Fibroblast of lung (primary cell): ENCODE measurements around the gene CLEC16A. TPM values are rescaled to one million over a fixed set of nuclear protein-coding genes. Genes with fewer than 3 reads are reported as not detected.

Experiments used
- DNase-seq, 2 donors: peaks; one replicate each; pipeline versions ENCODE4 v3.0.0 to v3.0.0-alpha.2; 2010; ENCODE audit warnings: low read depth in 2 of 2
- H2AFZ ChIP-seq: 2 replicates; pipeline ENCODE4 v1.5.1; 2012; ENCODE audit warnings: low read length, control low read depth, inconsistent platforms
- H3K27ac ChIP-seq: 2 replicates; pipeline ENCODE4 v1.5.1; 2011; ENCODE audit warnings: low read length, control low read depth; ENCODE audit not compliant: insufficient read depth
- H3K27me3 ChIP-seq: 2 replicates; pipeline ENCODE4 v1.5.1; 2011; ENCODE audit warnings: mild to moderate bottlenecking, low read length; ENCODE audit not compliant: control insufficient read depth, insufficient read depth
- H3K36me3 ChIP-seq: 2 replicates; pipeline ENCODE4 v1.5.1; 2011; ENCODE audit warnings: low read length; ENCODE audit not compliant: control insufficient read depth, insufficient read depth
- H3K4me1 ChIP-seq: 2 replicates; pipeline ENCODE4 v1.5.1; 2011; ENCODE audit warnings: low read length; ENCODE audit not compliant: control insufficient read depth, insufficient read depth; ENCODE audit errors: extremely low read depth
- H3K4me2 ChIP-seq: 2 replicates; pipeline ENCODE4 v1.5.1; 2011; ENCODE audit warnings: low read length, control low read depth; ENCODE audit not compliant: insufficient read depth; ENCODE audit errors: extremely low read depth
- H3K4me3 ChIP-seq, 4 experiments: fragments of 200-600 bp in 1 of 4; sonication (generic) in 1 of 4; replicated peaks in 1 of 4; 2 replicates each; pipeline ENCODE4 v1.5.1; 2011 to 2016; ENCODE audit warnings: low read length in 4 of 4, low read depth in 3 of 4, mild to moderate bottlenecking in 3 of 4, control low read depth in 2 of 4, inconsistent platforms in 1 of 4, mixed read lengths in 1 of 4; ENCODE audit not compliant: insufficient read depth in 1 of 4; ENCODE audit errors: control extremely low read depth in 1 of 4
- H3K79me2 ChIP-seq: 2 replicates; pipeline ENCODE4 v1.5.1; 2012; ENCODE audit warnings: mild to moderate bottlenecking, low read length, inconsistent platforms; ENCODE audit not compliant: control insufficient read depth, insufficient read depth
- H3K9ac ChIP-seq: 2 replicates; pipeline ENCODE4 v1.5.1; 2011; ENCODE audit warnings: mild to moderate bottlenecking, low read length, control low read depth; ENCODE audit not compliant: insufficient read depth
- H3K9me3 ChIP-seq: 2 replicates; pipeline ENCODE4 v1.5.1; 2012; ENCODE audit warnings: low read depth, low read length; ENCODE audit not compliant: control insufficient read depth, insufficient read depth
- H4K20me1 ChIP-seq: 2 replicates; pipeline ENCODE4 v1.5.1; 2011; ENCODE audit warnings: low read length; ENCODE audit not compliant: control insufficient read depth, insufficient read depth; ENCODE audit errors: extremely low read depth
- CTCF ChIP-seq, 2 donors: IDR thresholded peaks in 1 of 2; conservative IDR thresholded peaks in 1 of 2; 1 replicate in 1 of 2; 2 replicates in 1 of 2; pipeline ENCODE4 v1.5.1; 2011 to 2012; ENCODE audit warnings: low read length in 2 of 2, control low read depth in 1 of 2, inconsistent platforms in 1 of 2, low read depth in 1 of 2, mild to moderate bottlenecking in 1 of 2
- EZH2 ChIP-seq: IDR thresholded peaks from 2 replicates; pipeline ENCODE4 v1.5.1; 2012; ENCODE audit warnings: low read length, control low read depth, mild to moderate bottlenecking; ENCODE audit errors: missing control alignments
- polyA plus RNA-seq, 2 donors: library from polyadenylated mRNA; depleted of rRNA in 1 of 2; stranded (reverse) in 1 of 2; unstranded in 1 of 2; fragments of >200 nt; gene quantifications; 2 replicates each; pipeline ENCODE4 v1.2.1, GENCODE V29; 2011 to 2012; ENCODE audit warnings: missing spikeins in 1 of 2
- total RNA-seq: library from RNA; depleted of rRNA; stranded (reverse); fragments of >200 nt; gene quantifications from 2 replicates; pipeline ENCODE4 v1.2.1, GENCODE V29; 2014

Gene CLEC16A
- total and polyA plus RNA-seq, 2 donors (not counting 1 experiment from before 2014, with no cell fraction given), result 9.1 to 22.0 TPM

GRCh38 chr16:11089504-11090124 lies 145.2 kb downstream of the CLEC16A start:
- no peak overlapping the region for H3K4me3 ChIP-seq
- DNase-seq, result peak; percentile 62 to 100
- no peaks in the 10 kb centered on the region for H3K9me3 ChIP-seq
- peak overlapping the region; percentile 28 for H3K9ac ChIP-seq
- peaks cover 52% of the 10 kb centered on the region for H3K4me1 ChIP-seq
- no peaks in the 10 kb centered on the region for H4K20me1 ChIP-seq
- H3K79me2 ChIP-seq, result no peaks in the 10 kb centered on the region
- TF ChIP-seq CTCF (conservative IDR thresholded peaks at IDR 0.05 in 1 of 2, IDR thresholded peaks at IDR 0.05 in 1 of 2; ENCODE audit: low read depth in 1 of 2, low read length in 2 of 2), result no peak
- no peak for TF ChIP-seq EZH2
- H3K36me3 ChIP-seq, result no peaks in the 10 kb centered on the region
- H3K4me2 ChIP-seq, result peak overlapping the region; percentile 55
- no peak overlapping the region for H2AFZ ChIP-seq
- H3K27ac ChIP-seq, result peak overlapping the region; percentile 88
- no peaks in the 10 kb centered on the region for H3K27me3 ChIP-seq

- H3K4me1 ChIP-seq, result peaks cover 50% of the 10 kb centered on the region
- no peaks in the 10 kb centered on the region for H3K9me3 ChIP-seq
- H2AFZ ChIP-seq, result no peak overlapping the region
- H3K27me3 ChIP-seq, result no peaks in the 10 kb centered on the region
- peak overlapping the region; percentile 55 for H3K4me2 ChIP-seq
- no peaks in the 10 kb centered on the region for H3K36me3 ChIP-seq
- no peaks in the 10 kb centered on the region for H4K20me1 ChIP-seq
- no peak overlapping the region for H3K9ac ChIP-seq
- H3K4me3 ChIP-seq, result no peak overlapping the region
- TF ChIP-seq CTCF (conservative IDR thresholded peaks at IDR 0.05 in 1 of 2, IDR thresholded peaks at IDR 0.05 in 1 of 2; ENCODE audit: low read depth in 1 of 2, low read length in 2 of 2) (no peak), EZH2 (no peak)
- no peaks in the 10 kb centered on the region for H3K79me2 ChIP-seq
- DNase-seq, result no peak
- peak overlapping the region; percentile 88 for H3K27ac ChIP-seq
These were observed 145.9 kb downstream of the CLEC16A start for GRCh38 chr16:11090232-11090631.

- TF ChIP-seq CTCF (conservative IDR thresholded peaks at IDR 0.05 in 1 of 2, IDR thresholded peaks at IDR 0.05 in 1 of 2; ENCODE audit: low read depth in 1 of 2, low read length in 2 of 2), result no peak
- no peak for TF ChIP-seq EZH2
- no peak for DNase-seq
- peak overlapping the region; percentile 58 for H3K27ac ChIP-seq
These were observed 146.8 kb downstream of the CLEC16A start for GRCh38 chr16:11091021-11091785.

More at GRCh38 chr16:11091021-11091785, 146.8 kb downstream of the CLEC16A start:
- Histone ChIP-seq H3K27me3 (no peaks in the 10 kb centered on the region), H3K79me2 (no peaks in the 10 kb centered on the region), H3K4me2 (no peak overlapping the region), H3K9me3 (no peaks in the 10 kb centered on the region), H2AFZ (no peak overlapping the region), H3K4me3 (no peak overlapping the region), H3K36me3 (no peaks in the 10 kb centered on the region), H3K9ac (no peak overlapping the region), H3K4me1 (peaks cover 41% of the 10 kb centered on the region), H4K20me1 (no peaks in the 10 kb centered on the region)
